CD4-positive, alpha-beta T cell (primary cell): ENCODE results near the gene RGL1. TPM values are rescaled to one million over a fixed set of nuclear protein-coding genes. Genes with fewer than 3 reads are reported as not detected.

ENCODE experiments used
- ATAC-seq: fragments of 200-7000 bp; cut with Tn5 transposase; one replicate; pipeline ENCODE4 v1.10.0; 2022; ENCODE audit warnings: mild to moderate bottlenecking; ENCODE audit not compliant: poor library complexity
- CTCF ChIA-PET: fragments of 350-600 bp; sonication (Branson Sonifier 250); formaldehyde crosslinking; loops from one replicate; lab custom pipeline; 2021; ENCODE audit warnings: antibody characterized with exemption, inconsistent platforms; lab: Charles Lee
- POLR2A ChIA-PET: fragments of 350-600 bp; sonication (Branson Sonifier 250); formaldehyde crosslinking; loops from one replicate; lab custom pipeline; 2021; ENCODE audit warnings: antibody characterized with exemption, inconsistent platforms; lab: Charles Lee
- DNase-seq, 14 experiments: peaks; one replicate each; pipeline ENCODE4 v3.0.0-alpha.2; 2013 to 2020; ENCODE audit warnings: mixed read lengths in 2 of 14
- H3K27ac ChIP-seq, 2 donors: one replicate each; pipeline versions ENCODE4 v1.5.1 to v1.7.0; 2013; ENCODE audit warnings: low read length in 2 of 2, low read depth in 1 of 2, mild to moderate bottlenecking in 1 of 2
- H3K27me3 ChIP-seq, 2 experiments: 1 replicate in 1 of 2; 2 replicates in 1 of 2; pipeline versions ENCODE4 v1.6.1 to v1.7.0; 2013; ENCODE audit warnings: low read length in 2 of 2, control low read depth in 1 of 2, mild to moderate bottlenecking in 1 of 2, moderate library complexity in 1 of 2; ENCODE audit not compliant: insufficient read depth in 2 of 2, control insufficient read depth in 1 of 2
- H3K36me3 ChIP-seq: one replicate; pipeline ENCODE4 v1.6.1; 2013; ENCODE audit warnings: low read length, control low read depth; ENCODE audit not compliant: insufficient read depth
- H3K4me1 ChIP-seq: one replicate; pipeline ENCODE4 v1.6.1; 2013; ENCODE audit warnings: low read length, control low read depth; ENCODE audit not compliant: insufficient read depth
- H3K4me3 ChIP-seq: one replicate; pipeline ENCODE4 v1.5.1; 2013; ENCODE audit warnings: mild to moderate bottlenecking, low read length, moderate library complexity
- H3K9me3 ChIP-seq, 2 experiments: 1 replicate in 1 of 2; 2 replicates in 1 of 2; pipeline versions ENCODE4 v1.6.1 to v1.7.0; 2013; ENCODE audit warnings: low read length in 2 of 2, mild to moderate bottlenecking in 2 of 2, control low read depth in 1 of 2, moderate library complexity in 1 of 2; ENCODE audit not compliant: control insufficient read depth in 1 of 2, insufficient read depth in 1 of 2
- H3K27ac Mint-ChIP-seq: one replicate; pipeline ENCODE4 v1.8.0; 2020; ENCODE audit warnings: mixed read lengths
- H3K27me3 Mint-ChIP-seq: one replicate; pipeline ENCODE4 v1.8.0; 2021; ENCODE audit warnings: mixed read lengths
- H3K36me3 Mint-ChIP-seq: one replicate; pipeline ENCODE4 v1.8.0; 2021; ENCODE audit warnings: low read depth, mixed read lengths
- H3K4me1 Mint-ChIP-seq: one replicate; pipeline ENCODE4 v1.8.0; 2021; ENCODE audit warnings: low read depth, mixed read lengths
- H3K4me3 Mint-ChIP-seq: one replicate; pipeline ENCODE4 v1.8.0; 2020; ENCODE audit warnings: mild to moderate bottlenecking, mixed read lengths
- H3K9me3 Mint-ChIP-seq: one replicate; pipeline ENCODE4 v1.8.0; 2020; ENCODE audit warnings: mixed read lengths
- CTCF ChIP-seq: fragments of 200-600 bp; IDR thresholded peaks from one replicate; pipeline ENCODE4 v1.8.0; 2022; ENCODE audit warnings: antibody characterized with exemption, mild to moderate bottlenecking
- intact Hi-C, 2 experiments: fragments of 100-400 bp; cut with DNase I in 1 of 2; cut with micrococcal nuclease in 1 of 2; formaldehyde crosslinking; loops; one replicate each; pipeline versions ENCODE4 v1.15.1 to v1.9.0; 2023 to 2025; cut with DNase I, micrococcal nuclease
- total RNA-seq, 174 experiments: library from RNA in 2 of 174; stranded (reverse) in 2 of 174; gene quantifications; one replicate each; pipeline ENCODE4 v1.2.3 and lab custom pipeline; 2021 to 2026

Gene RGL1
- total RNA-seq, 2 experiments from 2014 or later, result 1.2 to 1.8 TPM

- Mint-ChIP-seq H3K27ac (no peak overlapping the region), H3K4me1 (peaks cover 17% of the 10 kb centered on the region), H3K27me3 (no peaks in the 10 kb centered on the region), H3K36me3 (no peaks in the 10 kb centered on the region), H3K9me3 (no peaks in the 10 kb centered on the region), H3K4me3 (no peak overlapping the region)
- CTCF ChIA-PET, result no interaction called here
- ATAC-seq (no peak), DNase-seq (no peak)
- no peaks in the 10 kb centered on the region for H3K36me3 ChIP-seq
- POLR2A ChIA-PET, result interaction anchor here (0.6 kb wide), 1 partner anchor 8 kb away, joined by 3 read pairs; no protein-coding TSS in a partner anchor
- H3K9me3 ChIP-seq, result no peaks in the 10 kb centered on the region
- no peak for TF ChIP-seq CTCF
- H3K27ac ChIP-seq, result no peak overlapping the region
- no peaks in the 10 kb centered on the region for H3K27me3 ChIP-seq
- intact Hi-C loops, result no loop called here
- H3K4me3 ChIP-seq, result no peak overlapping the region
- peaks cover 3% of the 10 kb centered on the region for H3K4me1 ChIP-seq
Observed at GRCh38 chr1:183869230-183869629, 64.3 kb downstream of the RGL1 start.

DNA sequence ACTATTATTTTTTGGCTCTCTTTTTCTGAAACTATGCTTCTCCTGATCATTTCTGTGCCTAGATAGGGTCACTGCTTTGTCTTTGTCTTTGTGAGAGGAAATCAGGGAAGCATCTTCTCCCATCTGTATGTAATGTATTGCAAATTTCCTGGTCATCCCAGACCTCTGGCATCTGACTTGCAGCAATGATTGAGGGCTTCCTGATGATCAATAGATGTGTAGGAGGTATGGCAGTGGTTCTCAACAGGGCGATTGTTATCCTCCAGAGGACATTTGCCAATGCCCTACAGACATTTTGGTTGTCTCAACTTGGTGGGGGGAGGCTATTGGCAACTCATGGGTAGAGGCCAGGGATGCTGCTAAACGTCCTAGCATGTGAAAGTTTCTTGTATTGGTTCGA is 64.7 kb downstream of the RGL1 start:
- ChIA-PET POLR2A (no interaction called here), CTCF (no interaction called here)
- Histone ChIP-seq H3K36me3 (no peaks in the 10 kb centered on the region), H3K27ac (no peak overlapping the region), H3K4me1 (peaks cover 3% of the 10 kb centered on the region), H3K9me3 (no peaks in the 10 kb centered on the region), H3K4me3 (no peak overlapping the region), H3K27me3 (no peaks in the 10 kb centered on the region)
- intact Hi-C loops, result no loop called here
- Mint-ChIP-seq H3K4me1 (peaks cover 22% of the 10 kb centered on the region), H3K27me3 (no peaks in the 10 kb centered on the region), H3K4me3 (no peak overlapping the region), H3K9me3 (no peaks in the 10 kb centered on the region), H3K36me3 (no peaks in the 10 kb centered on the region), H3K27ac (no peak overlapping the region)
- DNase-seq (no peak), ATAC-seq (no peak)
- no peak for TF ChIP-seq CTCF

- TF ChIP-seq CTCF, result no peak
- intact Hi-C loops, result no loop called here
- ATAC-seq (no peak), DNase-seq (no peak)
- Mint-ChIP-seq H3K36me3 (no peaks in the 10 kb centered on the region), H3K27ac (no peak overlapping the region), H3K4me1 (peaks cover 22% of the 10 kb centered on the region), H3K4me3 (no peak overlapping the region), H3K27me3 (no peaks in the 10 kb centered on the region), H3K9me3 (no peaks in the 10 kb centered on the region)
- Histone ChIP-seq H3K27ac (no peak overlapping the region), H3K9me3 (no peaks in the 10 kb centered on the region), H3K36me3 (no peaks in the 10 kb centered on the region), H3K27me3 (no peaks in the 10 kb centered on the region), H3K4me3 (no peak overlapping the region), H3K4me1 (peaks cover 3% of the 10 kb centered on the region)
- ChIA-PET CTCF (no interaction called here), POLR2A (no interaction called here)
Observed at GRCh38 chr1:183870351-183871077, 65.6 kb downstream of the RGL1 start.
